PFSK-1 (cell line): Measurements from ENCODE around the gene RBBP8NL.

Source experiments
- FOXP2 ChIP-seq: optimal IDR thresholded peaks from 2 replicates; pipeline ENCODE3; 2011; ENCODE audit warnings: borderline replicate concordance, control low read depth, inconsistent platforms; ENCODE audit not compliant: insufficient read depth; ENCODE audit errors: extremely low read length, extremely low read depth
- POLR2AphosphoS5 ChIP-seq: IDR thresholded peaks from 2 replicates; pipeline ENCODE4 v1.6.1; 2012; ENCODE audit warnings: low read depth, mild to moderate bottlenecking, control low read depth, low read length, moderate library complexity
- REST ChIP-seq, 2 experiments: IDR thresholded peaks; 2 replicates each; pipeline versions ENCODE4 v1.6.1 to v1.8.0; 2011 to 2012; ENCODE audit warnings: low read depth in 2 of 2, low read length in 2 of 2, control low read depth in 1 of 2, inconsistent platforms in 1 of 2, mild to moderate bottlenecking in 1 of 2, moderate library complexity in 1 of 2; ENCODE audit not compliant: insufficient read depth in 1 of 2
- SIN3A ChIP-seq: IDR thresholded peaks from 2 replicates; pipeline ENCODE4 v1.6.1; 2012; ENCODE audit warnings: mild to moderate bottlenecking, low read length, moderate library complexity, borderline replicate concordance; ENCODE audit not compliant: insufficient read depth
- TAF1 ChIP-seq: IDR thresholded peaks from 2 replicates; pipeline ENCODE4 v1.6.1; 2012; ENCODE audit warnings: low read length, control low read depth, borderline replicate concordance; ENCODE audit not compliant: insufficient read depth

The RBBP8NL gene

GRCh38 chr20:62377064-62377461, 50.3 kb downstream of the RBBP8NL start:
- no peak for TF ChIP-seq FOXP2
- TF ChIP-seq SIN3A: no peak
- TF ChIP-seq POLR2AphosphoS5: no peak
- no peak for TF ChIP-seq REST (IDR thresholded peaks at IDR 0.05; ENCODE audit: insufficient read depth in 1 of 2, low read depth in 2 of 2, low read length in 2 of 2)

GRCh38 chr20:62376112-62377063, 51.0 kb downstream of the RBBP8NL start:
- TF ChIP-seq TAF1: no peak

GRCh38 chr20:62374331-62375152, 52.8 kb downstream of the RBBP8NL start:
- no peak for TF ChIP-seq REST (IDR thresholded peaks at IDR 0.05; ENCODE audit: insufficient read depth in 1 of 2, low read depth in 2 of 2, low read length in 2 of 2)
- TF ChIP-seq SIN3A: no peak
- no peak for TF ChIP-seq FOXP2

- TF ChIP-seq POLR2AphosphoS5 (no peak), SIN3A (no peak), TAF1 (no peak), FOXP2 (no peak), REST (IDR thresholded peaks at IDR 0.05; ENCODE audit: insufficient read depth in 1 of 2, low read depth in 2 of 2, low read length in 2 of 2) (no peak)
Measured at GRCh38 chr20:62372042-62372993, 55.0 kb downstream of the RBBP8NL start.

GRCh38 chr20:62371588-62372041, 55.7 kb downstream of the RBBP8NL start:
- TF ChIP-seq SIN3A (no peak), REST (IDR thresholded peaks at IDR 0.05; ENCODE audit: insufficient read depth in 1 of 2, low read depth in 2 of 2, low read length in 2 of 2) (no peak), TAF1 (no peak), POLR2AphosphoS5 (no peak)
